ENCODE measurements around the gene LCE3D. TPM values are rescaled to one million over a fixed set of nuclear protein-coding genes. Genes with fewer than 3 reads are reported as not detected.

LCE3D gene, protein sequence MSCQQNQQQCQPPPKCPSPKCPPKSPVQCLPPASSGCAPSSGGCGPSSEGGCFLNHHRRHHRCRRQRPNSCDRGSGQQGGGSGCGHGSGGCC
- not detected in 2 replicates for total RNA-seq

DNA sequence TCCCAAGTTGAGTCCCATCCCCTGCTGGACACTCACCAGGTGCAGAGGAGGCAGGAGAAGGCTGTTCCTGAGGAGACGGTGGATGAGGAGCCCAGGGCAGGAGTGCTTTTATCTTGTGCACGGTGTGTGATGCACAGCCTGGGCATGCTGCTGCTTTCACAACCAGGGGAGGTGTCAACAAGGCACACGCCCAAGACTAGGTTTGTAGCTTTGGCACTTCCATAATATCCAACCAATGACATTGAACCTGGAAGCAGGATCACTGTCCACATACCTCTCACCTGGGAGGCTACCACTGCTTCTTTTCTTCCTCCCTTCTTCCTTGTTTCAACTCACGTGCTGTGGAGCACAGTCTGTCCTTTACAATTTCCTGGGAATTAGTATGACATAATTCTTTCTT, at the start of gene LCE3D:
Gene LCE3D, minus strand, starts transcription at position 84 of the 400 bp plus-strand sequence. CDS start 580 bp downstream, outside the sequence.

DNA sequence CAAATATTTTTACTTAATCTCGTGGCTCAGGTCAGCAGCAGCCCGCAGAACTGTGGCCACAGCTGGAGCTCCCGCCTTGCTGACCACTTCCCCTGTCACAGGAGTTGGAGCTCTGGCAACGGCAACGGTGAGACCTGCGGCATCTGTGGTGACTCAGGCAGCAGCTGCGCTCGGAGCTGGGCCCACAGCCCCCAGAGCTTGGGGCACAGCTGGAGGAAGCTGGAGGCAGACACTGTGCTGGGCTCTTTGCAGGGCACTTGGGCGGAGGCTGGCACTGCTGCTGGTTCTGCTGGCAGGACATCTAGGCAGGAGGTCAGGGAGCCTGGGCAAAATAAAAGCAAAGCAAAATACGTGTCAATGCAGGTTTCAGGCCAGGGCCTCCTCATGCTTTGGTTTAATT, 42.5 kb upstream of the LCE3D start, which contains the start of gene LCE3A:
Gene LCE3A, minus strand, starts transcription at position 301 of the 400 bp plus-strand sequence. Its CDS starts 0 bp downstream, at position 301.

DNA sequence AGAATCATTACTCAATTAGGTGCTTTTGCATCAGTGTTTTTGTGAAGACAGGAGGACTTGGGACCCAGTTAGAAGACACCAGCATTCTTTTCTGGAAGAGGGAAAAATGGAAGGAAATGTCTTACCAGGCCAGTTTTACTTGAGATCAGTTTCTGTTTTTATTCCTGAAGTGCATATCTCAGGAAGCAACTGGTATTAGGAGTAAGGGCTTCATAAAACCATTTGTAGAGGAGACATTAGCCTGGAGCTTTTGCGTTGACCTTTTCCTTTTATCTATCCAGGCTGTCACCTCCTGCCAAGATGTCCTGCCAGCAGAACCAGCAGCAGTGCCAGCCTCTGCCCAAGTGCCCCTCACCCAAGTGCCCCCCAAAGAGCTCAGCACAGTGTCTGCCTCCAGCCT, 33.2 kb upstream of the LCE3D start, which contains the start of gene LCE3B:
Gene LCE3B, plus strand, starts transcription at position 301 of the 400 bp plus-strand sequence. Its CDS starts 0 bp downstream, at position 301.

DNA sequence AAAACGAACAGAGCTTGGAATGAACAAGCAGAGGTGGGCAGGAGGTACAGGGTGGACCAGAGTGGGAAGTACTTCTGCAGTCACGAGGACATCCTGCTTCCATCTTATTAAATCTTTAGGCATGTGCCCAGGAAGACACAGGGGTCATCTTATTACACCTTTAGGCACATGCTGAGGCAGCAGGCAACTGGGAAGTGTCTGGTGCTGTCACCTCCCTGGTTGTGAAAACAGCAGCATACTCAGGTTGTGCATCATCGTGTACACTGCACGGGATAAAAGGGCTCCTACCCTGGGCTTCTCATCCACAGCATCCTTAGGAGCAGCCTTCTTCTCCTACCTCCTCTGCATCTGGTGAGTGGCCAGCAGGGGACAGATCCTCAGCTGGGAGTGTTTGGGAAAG, 19.6 kb upstream of the LCE3D start, which contains the start of gene LCE3C:
Gene LCE3C, plus strand, starts transcription at position 301 of the 400 bp plus-strand sequence. CDS start 498 bp downstream, outside the sequence.

DNA sequence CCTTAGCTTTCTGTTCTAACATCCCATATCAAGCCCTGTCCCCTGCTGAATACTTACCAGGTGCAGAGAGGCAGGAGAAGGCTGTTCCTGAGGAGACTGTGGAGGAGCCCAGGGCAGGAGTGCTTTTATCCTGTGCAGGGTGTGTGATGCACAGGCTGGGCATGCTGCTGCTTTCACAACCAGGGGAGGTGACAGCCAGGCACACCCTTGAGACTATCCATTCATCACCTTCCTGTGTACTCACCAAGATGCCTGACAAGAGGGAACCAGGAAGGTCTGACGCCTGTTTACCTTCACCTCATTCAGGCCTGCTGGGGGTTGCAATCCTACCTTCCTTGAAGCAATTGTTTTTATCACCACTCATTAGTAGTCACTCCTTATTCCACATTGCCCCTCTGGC, 13.6 kb downstream of the LCE3D start, which contains the start of gene LCE3E:
Gene LCE3E, minus strand, starts transcription at position 100 of the 400 bp plus-strand sequence. CDS start 572 bp downstream, outside the sequence.

Small RNAs within 50 kb of the gene (small RNA-seq; reads per million reads assigned to genes)
- not detected for gene LCE3A
- gene LCE3B = not detected

Other genes starting within 250 kb of the LCE3D start
- not detected in 2 replicates for gene FLG2, start 220.5 kb downstream of the LCE3D start, total RNA-seq
- not detected in 2 replicates for gene CRNN, start 166.3 kb downstream of the LCE3D start, total RNA-seq
- not detected in 2 replicates for gene LCE5A, start 69.7 kb downstream of the LCE3D start, total RNA-seq
- gene CRCT1, start 66.0 kb downstream of the LCE3D start, total RNA-seq = not detected in 2 replicates
- gene LCE3E, start 13.7 kb downstream of the LCE3D start, total RNA-seq = not detected in 2 replicates
- not detected in 2 replicates for gene LCE3C, start 19.7 kb upstream of the LCE3D start, total RNA-seq
- not detected in 2 replicates for gene LCE3B, start 33.3 kb upstream of the LCE3D start, total RNA-seq
- gene LCE3A, start 42.6 kb upstream of the LCE3D start, total RNA-seq = not detected in 2 replicates
- not detected in 2 replicates for gene LCE2D, start 82.9 kb upstream of the LCE3D start, total RNA-seq
- not detected in 2 replicates for gene LCE2C, start 94.8 kb upstream of the LCE3D start, total RNA-seq
- not detected in 2 replicates for gene LCE2B, start 105.6 kb upstream of the LCE3D start, total RNA-seq
- gene LCE2A, start 117.8 kb upstream of the LCE3D start, total RNA-seq = not detected in 2 replicates
- gene LCE4A, start 127.6 kb upstream of the LCE3D start, total RNA-seq = not detected in 2 replicates
- gene KPRP, start 177.5 kb upstream of the LCE3D start, total RNA-seq = not detected in 2 replicates
- not detected in 2 replicates for gene LCE1F, start 194.6 kb upstream of the LCE3D start, total RNA-seq
- 0.37 TPM in 1 of 2 replicates, not detected in the other for gene LCE1E, start 205.7 kb upstream of the LCE3D start, total RNA-seq
- not detected in 2 replicates for gene LCE1D, start 216.2 kb upstream of the LCE3D start, total RNA-seq
- not detected in 2 replicates for gene LCE1C, start 226.1 kb upstream of the LCE3D start, total RNA-seq
- gene LCE1B, start 231.5 kb upstream of the LCE3D start, total RNA-seq = not detected in 2 replicates
- gene LCE1A, start 247.0 kb upstream of the LCE3D start, total RNA-seq = not detected in 2 replicates